ENCODE results near the gene SUN1. TPM values are rescaled to one million over a fixed set of nuclear protein-coding genes. Genes with fewer than 3 reads are reported as not detected.

The SUN1 gene
- total and polyA plus RNA-seq, 2 donors (not counting 3 experiments of a cell fraction or from before 2014, with no cell fraction given): 158 to 410 TPM

DNA sequence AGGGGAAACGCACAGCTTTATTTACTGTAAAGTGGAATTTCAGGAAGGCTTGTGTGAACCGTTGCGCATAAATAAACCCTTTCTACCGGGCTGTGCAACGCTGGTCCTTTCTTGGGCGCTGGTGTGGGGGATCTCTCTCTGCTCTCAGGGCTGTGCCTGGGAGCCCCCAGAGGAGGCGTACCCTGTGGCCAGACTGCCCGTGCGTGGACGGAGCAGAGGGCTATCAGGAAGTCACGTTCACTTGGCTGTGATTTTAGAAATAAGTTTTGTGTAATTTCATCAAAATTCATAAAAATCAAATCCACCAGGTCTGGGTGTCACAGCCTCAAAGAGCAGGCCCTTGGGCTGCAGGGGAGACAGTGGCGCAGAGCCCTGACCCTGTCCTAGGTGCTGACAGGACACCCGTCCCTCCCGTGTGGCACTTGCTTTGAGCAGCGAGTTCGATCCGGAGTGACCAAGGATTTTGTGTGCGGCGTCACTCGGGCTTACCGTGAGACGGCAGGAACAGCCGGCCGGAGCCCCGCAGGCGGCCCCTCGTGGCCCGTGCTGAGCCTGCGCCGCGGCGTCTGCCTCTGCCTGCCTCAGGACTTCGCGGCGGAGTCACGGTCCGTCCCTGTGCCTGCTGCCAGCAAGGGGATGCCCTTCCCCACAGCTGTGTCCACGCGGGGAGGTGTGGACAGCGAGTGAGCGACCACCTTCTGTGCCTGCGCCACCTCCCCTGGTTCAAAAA lies 64.2 kb downstream of the SUN1 start:
- CTCF ChIA-PET: no interaction called here
- intact Hi-C loops (cut with micrococcal nuclease): no loop called here
- FAIRE-seq: no peak

More for the DNA sequence above, 64.2 kb downstream of the SUN1 start:
- no TSS peak for BruUV-seq (replicated peaks)
- H2AFZ ChIP-seq (ENCODE audit: low read depth, low read length): no peak overlapping the region
- H3K4me3 ChIP-seq (replicated peaks in 1 of 3; ENCODE audit: insufficient read depth in 1 of 3, low read depth in 1 of 3, low read length in 3 of 3): no peak overlapping the region
- no peaks in the 10 kb centered on the region for H4K20me1 ChIP-seq (replicated peaks; ENCODE audit: control insufficient read depth, extremely low read depth, insufficient read depth, low read length)
- H3K4me2 ChIP-seq (ENCODE audit: insufficient read depth, low read length): no peak overlapping the region
- H3K4me1 ChIP-seq (ENCODE audit: control insufficient read depth, extremely low read depth, insufficient read depth, low read length): peaks cover 6% of the 10 kb centered on the region
- H3K27me3 ChIP-seq (ENCODE audit: control insufficient read depth in 2 of 2, insufficient read depth in 2 of 2, low read length in 2 of 2): no peaks in the 10 kb centered on the region
- peaks cover 4 to 36% of the 10 kb centered on the region in 2 experiments for H3K36me3 ChIP-seq (ENCODE audit: control insufficient read depth in 2 of 2, extremely low read depth in 1 of 2, insufficient read depth in 2 of 2, low read length in 2 of 2)
- no peak for DNase-seq (ENCODE audit: low read depth, low spot score)
- H3K27ac ChIP-seq (ENCODE audit: insufficient read depth, low read depth, low read length): no peak overlapping the region
- H3K9me3 ChIP-seq (replicated peaks; ENCODE audit: control insufficient read depth, insufficient read depth, low read length): no peaks in the 10 kb centered on the region
- no peak overlapping the region for H3K9ac ChIP-seq (replicated peaks; ENCODE audit: extremely low read depth, insufficient read depth, low read length)
- POLR2A ChIA-PET: no interaction called here
- no peaks in the 10 kb centered on the region for H3K79me2 ChIP-seq (ENCODE audit: control insufficient read depth, insufficient read depth, low read length)
- dilution Hi-C loops (cut with MboI; ENCODE audit: extremely low pct_ligation_motif_present, low sequenced_read_pairs): no loop called here
- no peaks in the 10 kb centered on the region for H3K9me1 ChIP-seq (replicated peaks; ENCODE audit: control insufficient read depth, extremely low read depth, insufficient read depth, low read length)
- TF ChIP-seq JUN (IDR thresholded peaks at IDR 0.05; ENCODE audit: borderline replicate concordance, insufficient read depth, insufficient read length, low read depth) (no peak), POLR2AphosphoS5 (IDR thresholded peaks at IDR 0.05; ENCODE audit: insufficient read depth, low read depth, low read length) (no peak), EZH2 (IDR thresholded peaks at IDR 0.05; ENCODE audit: borderline replicate concordance, low read depth, low read length, severe bottlenecking) (no peak), GATA2 (IDR thresholded peaks at IDR 0.05; ENCODE audit: insufficient read depth, insufficient read length, low read depth, low read length) (no peak), FOS (IDR thresholded peaks at IDR 0.05; ENCODE audit: borderline replicate concordance, insufficient read depth, low read length) (no peak), MYC (IDR thresholded peaks at IDR 0.05; ENCODE audit: low read depth, low read length) (no peak), POLR2A (IDR thresholded peaks at IDR 0.05; ENCODE audit: low read depth, low read length) (no peak)
- TF ChIP-seq, protein P1, sequence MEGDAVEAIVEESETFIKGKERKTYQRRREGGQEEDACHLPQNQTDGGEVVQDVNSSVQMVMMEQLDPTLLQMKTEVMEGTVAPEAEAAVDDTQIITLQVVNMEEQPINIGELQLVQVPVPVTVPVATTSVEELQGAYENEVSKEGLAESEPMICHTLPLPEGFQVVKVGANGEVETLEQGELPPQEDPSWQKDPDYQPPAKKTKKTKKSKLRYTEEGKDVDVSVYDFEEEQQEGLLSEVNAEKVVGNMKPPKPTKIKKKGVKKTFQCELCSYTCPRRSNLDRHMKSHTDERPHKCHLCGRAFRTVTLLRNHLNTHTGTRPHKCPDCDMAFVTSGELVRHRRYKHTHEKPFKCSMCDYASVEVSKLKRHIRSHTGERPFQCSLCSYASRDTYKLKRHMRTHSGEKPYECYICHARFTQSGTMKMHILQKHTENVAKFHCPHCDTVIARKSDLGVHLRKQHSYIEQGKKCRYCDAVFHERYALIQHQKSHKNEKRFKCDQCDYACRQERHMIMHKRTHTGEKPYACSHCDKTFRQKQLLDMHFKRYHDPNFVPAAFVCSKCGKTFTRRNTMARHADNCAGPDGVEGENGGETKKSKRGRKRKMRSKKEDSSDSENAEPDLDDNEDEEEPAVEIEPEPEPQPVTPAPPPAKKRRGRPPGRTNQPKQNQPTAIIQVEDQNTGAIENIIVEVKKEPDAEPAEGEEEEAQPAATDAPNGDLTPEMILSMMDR (IDR thresholded peaks at IDR 0.05; ENCODE audit: extremely low read depth in 1 of 2, insufficient read depth in 1 of 2, low read depth in 1 of 2, low read length in 2 of 2): no peak
- TF ChIP-seq, protein P2, sequence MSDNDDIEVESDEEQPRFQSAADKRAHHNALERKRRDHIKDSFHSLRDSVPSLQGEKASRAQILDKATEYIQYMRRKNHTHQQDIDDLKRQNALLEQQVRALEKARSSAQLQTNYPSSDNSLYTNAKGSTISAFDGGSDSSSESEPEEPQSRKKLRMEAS (IDR thresholded peaks at IDR 0.05; ENCODE audit: insufficient read depth, insufficient read length): no peak

Data from endothelial cell of umbilical vein (primary cell).